Stimulated activated naive B cell treated with anti-CD40 and anti-IgM and Interleukin-4, amounts not matched to agents 10 μg/mL and 1 μg/mL and 100 μg/mL, for 72 hours (primary cell): ENCODE data around the gene USP37.
A peak's percentile ranks its signal among the peaks of the same experiment; 100 is the strongest.

Source experiments
- ATAC-seq, 2 donors: fragments of 150-1000 bp; cut with Tn5 transposase; replicated peaks; 2 replicates each; pipeline ENCODE4 v1.10.0; 2021; ENCODE audit warnings: moderate library complexity in 1 of 2
- DNase-seq: peaks from one replicate; pipeline ENCODE4 v3.0.0; 2021
- H3K27ac Mint-ChIP-seq: one replicate; pipeline ENCODE4 v1.8.0; 2022; ENCODE audit warnings: mild to moderate bottlenecking, mixed read lengths
- H3K27me3 Mint-ChIP-seq, 2 donors: one replicate each; pipeline ENCODE4 v1.8.0; 2022; ENCODE audit warnings: mixed read lengths in 2 of 2
- H3K36me3 Mint-ChIP-seq, 2 donors: one replicate each; pipeline ENCODE4 v1.8.0; 2022; ENCODE audit warnings: mixed read lengths in 2 of 2, mild to moderate bottlenecking in 1 of 2
- H3K4me1 Mint-ChIP-seq, 2 donors: one replicate each; pipeline ENCODE4 v1.8.0; 2022; ENCODE audit warnings: mixed read lengths in 2 of 2, mild to moderate bottlenecking in 1 of 2
- H3K4me3 Mint-ChIP-seq, 2 donors: one replicate each; pipeline ENCODE4 v1.8.0; 2022; ENCODE audit warnings: mild to moderate bottlenecking in 2 of 2, mixed read lengths in 2 of 2, moderate library complexity in 1 of 2
- H3K9me3 Mint-ChIP-seq, 2 donors: one replicate each; pipeline ENCODE4 v1.8.0; 2022; ENCODE audit warnings: mixed read lengths in 2 of 2, mild to moderate bottlenecking in 1 of 2

USP37 gene

DNA sequence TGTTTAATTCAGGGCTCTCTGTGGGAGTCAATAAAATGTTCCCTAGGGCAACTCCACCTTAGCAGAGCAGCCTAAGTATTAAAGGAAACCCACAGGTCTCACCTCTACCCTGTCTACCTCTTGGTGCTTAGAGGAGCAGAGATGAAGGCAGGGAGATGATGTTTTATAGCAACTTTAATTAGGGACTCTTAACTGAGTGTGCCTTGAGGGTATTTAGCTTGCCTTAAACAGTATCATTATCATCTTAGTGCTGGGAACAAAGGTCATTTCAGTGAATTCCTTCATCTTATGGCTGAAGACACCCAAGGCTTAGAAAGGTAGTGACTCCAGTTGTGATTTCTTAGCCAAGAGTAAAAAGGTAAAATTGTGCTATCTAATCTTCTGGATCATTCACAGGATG lies 122.5 kb downstream of the USP37 start:
- Mint-ChIP-seq H3K9me3 (no peaks in the 10 kb centered on the region), H3K4me1 (peaks cover 2 to 5% of the 10 kb centered on the region in 2 donors), H3K27me3 (no peaks in the 10 kb centered on the region), H3K27ac (no peak overlapping the region), H3K36me3 (peaks cover 34 to 45% of the 10 kb centered on the region in 2 donors), H3K4me3 (no peak overlapping the region)
- ATAC-seq, result no peak
- DNase-seq, result no peak

DNA sequence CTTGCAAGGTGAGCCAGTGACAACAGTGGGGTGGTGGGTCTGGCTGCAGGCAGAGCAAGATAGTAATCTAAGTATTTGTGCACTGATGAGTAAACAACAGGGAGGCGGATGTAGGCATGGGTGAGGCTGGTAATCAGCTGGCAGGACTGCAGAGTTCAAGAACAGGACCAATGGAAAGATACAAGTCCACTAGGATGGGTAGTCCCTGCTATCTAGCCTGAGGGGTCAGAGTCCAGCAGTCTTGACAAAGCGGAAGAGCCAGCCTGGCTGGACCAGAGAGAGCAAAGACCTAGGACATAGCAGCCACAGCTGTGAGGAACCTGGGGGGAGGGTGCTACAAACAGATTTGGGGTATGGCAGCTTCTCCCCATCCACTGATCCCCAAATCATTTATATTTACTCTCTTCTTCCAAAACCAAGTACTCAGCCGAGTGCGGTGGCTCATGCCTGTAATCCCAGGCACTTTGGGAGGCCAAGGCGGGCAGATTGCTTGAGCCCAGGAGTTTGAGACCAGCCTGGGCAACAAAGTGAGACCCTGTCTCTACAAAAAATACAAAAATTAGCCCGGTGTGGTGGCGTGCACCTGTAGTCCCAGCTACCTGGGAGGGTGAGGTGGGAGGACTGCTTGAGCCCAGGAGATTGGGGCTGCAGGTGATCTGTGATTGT lies 123.3 kb downstream of the USP37 start:
- no peak overlapping the region for H3K4me3 Mint-ChIP-seq
- no peak for ATAC-seq
- H3K4me1 Mint-ChIP-seq, result peaks cover 3 to 7% of the 10 kb centered on the region in 2 donors
- DNase-seq, result no peak
- H3K9me3 Mint-ChIP-seq, result no peaks in the 10 kb centered on the region
- H3K27ac Mint-ChIP-seq, result peak overlapping the region; percentile 10
- peaks cover 29 to 37% of the 10 kb centered on the region in 2 donors for H3K36me3 Mint-ChIP-seq
- H3K27me3 Mint-ChIP-seq, result no peaks in the 10 kb centered on the region

DNA sequence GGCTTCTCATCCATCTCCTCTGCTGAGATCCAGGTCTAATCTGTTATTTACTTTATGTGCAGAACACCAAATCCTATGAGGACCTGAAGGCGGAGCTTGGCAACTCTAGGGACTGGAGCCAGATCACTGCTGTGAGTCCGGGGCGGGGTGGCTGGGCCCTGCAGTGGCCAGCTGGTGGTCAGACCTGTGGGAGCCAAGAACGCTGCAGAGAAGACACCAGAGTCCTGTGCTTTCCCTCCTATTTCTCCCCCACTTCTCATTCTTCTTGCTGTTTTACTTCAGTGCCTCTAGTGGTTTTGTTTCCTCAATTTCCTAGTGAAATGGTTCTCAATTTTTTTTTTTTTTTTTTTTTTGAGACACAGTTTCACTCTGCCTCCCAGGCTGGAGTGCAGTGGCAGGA lies 129.6 kb downstream of the USP37 start:
- no peaks in the 10 kb centered on the region for H3K9me3 Mint-ChIP-seq
- peaks cover 1 to 4% of the 10 kb centered on the region in 2 donors for H3K36me3 Mint-ChIP-seq
- H3K4me1 Mint-ChIP-seq, result peaks cover 20 to 29% of the 10 kb centered on the region in 2 donors
- ATAC-seq, result peak; percentile 54 to 69
- no peak for DNase-seq
- H3K27me3 Mint-ChIP-seq, result no peaks in the 10 kb centered on the region
- no peak overlapping the region for H3K4me3 Mint-ChIP-seq
- no peak overlapping the region for H3K27ac Mint-ChIP-seq

DNA sequence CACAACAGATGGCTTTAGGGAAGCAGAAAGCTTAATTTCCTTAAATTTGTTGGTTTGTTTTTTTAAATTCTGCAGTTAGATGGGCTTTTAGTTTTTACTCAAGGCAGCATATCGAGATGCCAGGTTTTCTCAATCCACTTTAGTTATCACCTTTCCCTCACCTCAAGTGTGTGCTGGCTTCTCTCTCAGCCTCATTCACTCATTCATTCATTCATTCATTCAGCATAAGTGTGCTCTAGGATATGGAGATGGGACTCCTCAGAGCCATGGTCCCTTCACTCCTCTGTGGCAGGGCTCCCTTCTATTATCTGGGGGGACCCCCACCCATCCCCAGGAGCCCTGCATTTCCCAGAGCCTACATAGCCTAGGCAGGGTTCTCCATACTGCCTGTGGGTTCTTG lies 130.2 kb downstream of the USP37 start:
- Mint-ChIP-seq H3K9me3 (no peaks in the 10 kb centered on the region), H3K4me1 (peaks cover 20 to 29% of the 10 kb centered on the region in 2 donors), H3K27ac (no peak overlapping the region), H3K36me3 (peaks cover 1 to 4% of the 10 kb centered on the region in 2 donors), H3K4me3 (no peak overlapping the region), H3K27me3 (no peaks in the 10 kb centered on the region)
- no peak for ATAC-seq
- DNase-seq, result no peak

GRCh38 chr2:218436992-218437391 lies 131.2 kb downstream of the USP37 start:
- DNase-seq (no peak), ATAC-seq (no peak)
- H3K36me3 Mint-ChIP-seq, result peaks cover 1 to 4% of the 10 kb centered on the region in 2 donors
- peaks cover 4 to 6% of the 10 kb centered on the region in 2 donors for H3K27me3 Mint-ChIP-seq
- H3K9me3 Mint-ChIP-seq, result no peaks in the 10 kb centered on the region
- peaks cover 20 to 29% of the 10 kb centered on the region in 2 donors for H3K4me1 Mint-ChIP-seq
- no peak overlapping the region for H3K4me3 Mint-ChIP-seq
- H3K27ac Mint-ChIP-seq, result no peak overlapping the region

GRCh38 chr2:218435003-218435982 lies 132.9 kb downstream of the USP37 start:
- DNase-seq (no peak), ATAC-seq (no peak)
- peaks cover 17 to 29% of the 10 kb centered on the region in 2 donors for H3K4me1 Mint-ChIP-seq
- H3K4me3 Mint-ChIP-seq, result no peak overlapping the region
- no peaks in the 10 kb centered on the region for H3K9me3 Mint-ChIP-seq
- H3K36me3 Mint-ChIP-seq, result peaks cover 0 to 1% of the 10 kb centered on the region in 2 donors
- no peak overlapping the region for H3K27ac Mint-ChIP-seq
- H3K27me3 Mint-ChIP-seq, result peaks cover 4 to 6% of the 10 kb centered on the region in 2 donors

- Mint-ChIP-seq H3K27me3 (peaks cover 4 to 6% of the 10 kb centered on the region in 2 donors), H3K9me3 (no peaks in the 10 kb centered on the region), H3K4me1 (peaks cover 15 to 24% of the 10 kb centered on the region in 2 donors), H3K27ac (no peak overlapping the region), H3K4me3 (no peak overlapping the region), H3K36me3 (peaks cover 0 to 1% of the 10 kb centered on the region in 2 donors)
- ATAC-seq, result no peak
- no peak for DNase-seq
Observed at GRCh38 chr2:218434456-218434855, 133.7 kb downstream of the USP37 start.

GRCh38 chr2:218432676-218433365 lies 135.3 kb downstream of the USP37 start:
- no peak overlapping the region for H3K4me3 Mint-ChIP-seq
- no peak overlapping the region for H3K27ac Mint-ChIP-seq
- no peak for ATAC-seq
- H3K27me3 Mint-ChIP-seq, result peaks cover 4 to 12% of the 10 kb centered on the region in 2 donors
- H3K9me3 Mint-ChIP-seq, result no peaks in the 10 kb centered on the region
- H3K4me1 Mint-ChIP-seq, result peaks cover 7 to 8% of the 10 kb centered on the region in 2 donors
- DNase-seq, result no peak
- H3K36me3 Mint-ChIP-seq, result no peaks in the 10 kb centered on the region

DNA sequence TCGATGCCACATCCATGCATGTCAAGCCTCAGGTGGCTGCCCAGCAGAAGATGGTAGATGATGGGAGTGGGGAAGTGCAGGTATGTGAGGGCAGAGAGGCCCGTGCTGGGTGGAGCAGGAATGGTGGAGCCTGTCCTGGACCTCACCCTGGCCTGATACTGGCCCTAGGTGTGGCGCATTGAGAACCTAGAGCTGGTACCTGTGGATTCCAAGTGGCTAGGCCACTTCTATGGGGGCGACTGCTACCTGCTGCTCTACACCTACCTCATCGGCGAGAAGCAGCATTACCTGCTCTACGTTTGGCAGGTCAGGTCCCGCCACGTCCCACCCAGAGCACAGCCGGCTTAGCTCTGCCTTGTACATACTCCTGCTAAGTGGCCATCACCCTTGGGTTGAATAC lies 136.3 kb downstream of the USP37 start:
- DNase-seq, result no peak
- Mint-ChIP-seq H3K36me3 (no peaks in the 10 kb centered on the region), H3K27ac (no peak overlapping the region), H3K9me3 (no peaks in the 10 kb centered on the region), H3K4me1 (peaks cover 0 to 5% of the 10 kb centered on the region in 2 donors), H3K27me3 (peaks cover 4 to 12% of the 10 kb centered on the region in 2 donors), H3K4me3 (no peak overlapping the region)
- no peak for ATAC-seq

GRCh38 chr2:218430721-218431120 lies 137.4 kb downstream of the USP37 start:
- no peaks in the 10 kb centered on the region for H3K9me3 Mint-ChIP-seq
- H3K27ac Mint-ChIP-seq, result no peak overlapping the region
- peaks cover 0 to 2% of the 10 kb centered on the region in 2 donors for H3K4me1 Mint-ChIP-seq

DNA sequence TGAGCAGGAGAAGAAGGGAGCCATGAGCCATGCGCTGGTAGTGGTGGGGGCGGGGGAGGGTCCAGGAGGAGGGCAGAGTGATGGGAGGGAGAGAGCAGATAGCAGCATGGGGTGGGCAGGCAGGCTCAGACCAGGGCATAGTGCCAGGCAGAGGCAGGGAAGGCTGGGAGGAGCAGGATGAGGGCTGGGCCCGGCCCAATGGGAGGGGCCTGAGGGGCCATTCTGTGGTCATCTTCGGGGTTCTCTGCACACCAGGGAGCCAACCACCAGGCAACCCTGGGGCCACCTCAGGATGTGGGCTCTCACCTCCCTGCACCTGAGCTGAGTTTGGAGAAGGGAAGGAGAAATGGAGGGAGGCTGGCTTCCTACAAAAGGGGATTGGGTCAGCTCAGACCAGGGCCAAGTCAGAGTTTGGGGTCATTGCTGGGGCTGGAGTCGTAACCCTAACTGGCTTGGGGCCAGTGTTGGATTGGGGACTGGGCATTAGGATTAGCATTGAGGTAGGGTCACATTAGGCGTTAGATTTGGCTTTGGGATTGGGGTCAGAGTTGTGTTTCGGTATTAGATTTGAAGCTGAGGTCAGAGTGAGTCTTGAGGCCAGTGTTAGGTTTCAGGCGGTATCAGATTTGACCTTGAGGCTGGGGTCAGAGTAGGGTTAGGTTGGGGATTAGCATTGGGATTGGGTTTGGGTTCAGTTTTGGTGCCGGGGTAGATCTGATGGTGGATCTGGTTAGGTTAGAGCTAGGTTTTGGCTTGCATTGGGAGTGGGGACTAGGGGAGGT lies 138.0 kb downstream of the USP37 start:
- DNase-seq (no peak), ATAC-seq (no peak)
- no peaks in the 10 kb centered on the region for H3K9me3 Mint-ChIP-seq
- no peak overlapping the region for H3K4me3 Mint-ChIP-seq
- peaks cover 0 to 2% of the 10 kb centered on the region in 2 donors for H3K4me1 Mint-ChIP-seq
- no peak overlapping the region for H3K27ac Mint-ChIP-seq
- H3K36me3 Mint-ChIP-seq, result no peaks in the 10 kb centered on the region
- H3K27me3 Mint-ChIP-seq, result peaks cover 4 to 12% of the 10 kb centered on the region in 2 donors

More at GRCh38 chr2:218430721-218431120, 137.4 kb downstream of the USP37 start:
- no peak for ATAC-seq
- Mint-ChIP-seq H3K36me3 (no peaks in the 10 kb centered on the region), H3K27me3 (peaks cover 4 to 12% of the 10 kb centered on the region in 2 donors), H3K4me3 (no peak overlapping the region)
- no peak for DNase-seq

GRCh38 chr2:218428846-218429558 lies 139.1 kb downstream of the USP37 start:
- Mint-ChIP-seq H3K4me1 (peaks cover 0 to 2% of the 10 kb centered on the region in 2 donors), H3K36me3 (no peaks in the 10 kb centered on the region), H3K9me3 (no peaks in the 10 kb centered on the region), H3K27ac (no peak overlapping the region), H3K4me3 (no peak overlapping the region), H3K27me3 (peaks cover 4 to 12% of the 10 kb centered on the region in 2 donors)
- ATAC-seq, result no peak
- no peak for DNase-seq

- Mint-ChIP-seq H3K36me3 (no peaks in the 10 kb centered on the region), H3K4me3 (no peak overlapping the region), H3K27ac (no peak overlapping the region), H3K4me1 (peaks cover 0 to 3% of the 10 kb centered on the region in 2 donors), H3K27me3 (peaks cover 4 to 12% of the 10 kb centered on the region in 2 donors), H3K9me3 (no peaks in the 10 kb centered on the region)
- ATAC-seq (no peak), DNase-seq (no peak)
Observed at GRCh38 chr2:218427741-218428140, 140.4 kb downstream of the USP37 start.
